Activated T-helper 17 cell treated with anti-CD3 and anti-CD28 coated beads, Interleukin-2, amount 50 U/mL, for 72 hours (primary cell): Measurements from ENCODE around the gene MKS1. TPM values are rescaled to one million over a fixed set of nuclear protein-coding genes. Genes with fewer than 3 reads are reported as not detected.
A peak's percentile ranks its signal among the peaks of the same experiment; 100 is the strongest.

ENCODE experiments used
- ATAC-seq: fragments of 150-1000 bp; cut with Tn5 transposase; replicated peaks from 2 replicates; pipeline ENCODE4 v1.10.0; 2021; ENCODE audit warnings: mild to moderate bottlenecking, moderate library complexity
- H3K27ac Mint-ChIP-seq: one replicate; pipeline ENCODE4 v1.8.0; 2022; ENCODE audit warnings: mixed read lengths
- H3K27me3 Mint-ChIP-seq: one replicate; pipeline ENCODE4 v1.8.0; 2022; ENCODE audit warnings: mixed read lengths
- H3K36me3 Mint-ChIP-seq: one replicate; pipeline ENCODE4 v1.8.0; 2022; ENCODE audit warnings: low read depth, mild to moderate bottlenecking, mixed read lengths
- H3K4me1 Mint-ChIP-seq: one replicate; pipeline ENCODE4 v1.8.0; 2022; ENCODE audit warnings: mixed read lengths
- H3K4me3 Mint-ChIP-seq: one replicate; pipeline ENCODE4 v1.8.0; 2022; ENCODE audit warnings: mild to moderate bottlenecking, mixed read lengths
- H3K9me3 Mint-ChIP-seq: one replicate; pipeline ENCODE4 v1.8.0; 2022; ENCODE audit warnings: mixed read lengths
- total RNA-seq, 2 donors: library from RNA; stranded (reverse); gene quantifications; one replicate each; pipeline ENCODE4 v1.2.3, GENCODE V29; 2022

Gene MKS1
- total RNA-seq, 2 donors from 2014 or later: 15.0 to 16.3 TPM

GRCh38 chr17:58181796-58182195 lies 37.3 kb downstream of the MKS1 start:
- no peaks in the 10 kb centered on the region for H3K4me1 Mint-ChIP-seq
- no peaks in the 10 kb centered on the region for H3K27me3 Mint-ChIP-seq
- no peaks in the 10 kb centered on the region for H3K9me3 Mint-ChIP-seq
- no peak overlapping the region for H3K27ac Mint-ChIP-seq
- ATAC-seq: no peak
- no peaks in the 10 kb centered on the region for H3K36me3 Mint-ChIP-seq
- H3K4me3 Mint-ChIP-seq: no peak overlapping the region

GRCh38 chr17:58176200-58176599 lies 42.9 kb downstream of the MKS1 start:
- H3K27ac Mint-ChIP-seq: no peak overlapping the region
- no peaks in the 10 kb centered on the region for H3K36me3 Mint-ChIP-seq
- peaks cover 13% of the 10 kb centered on the region for H3K4me1 Mint-ChIP-seq
- no peaks in the 10 kb centered on the region for H3K9me3 Mint-ChIP-seq
- H3K27me3 Mint-ChIP-seq: no peaks in the 10 kb centered on the region
- H3K4me3 Mint-ChIP-seq: no peak overlapping the region
- ATAC-seq: no peak

GRCh38 chr17:58174871-58175270 lies 44.2 kb downstream of the MKS1 start:
- Mint-ChIP-seq H3K36me3 (no peaks in the 10 kb centered on the region), H3K4me3 (no peak overlapping the region), H3K4me1 (peaks cover 22% of the 10 kb centered on the region), H3K9me3 (no peaks in the 10 kb centered on the region), H3K27me3 (no peaks in the 10 kb centered on the region), H3K27ac (no peak overlapping the region)
- no peak for ATAC-seq

GRCh38 chr17:58172369-58173071 lies 46.5 kb downstream of the MKS1 start:
- H3K27ac Mint-ChIP-seq: peak overlapping the region; percentile 82
- no peaks in the 10 kb centered on the region for H3K36me3 Mint-ChIP-seq
- no peaks in the 10 kb centered on the region for H3K27me3 Mint-ChIP-seq

GRCh38 chr17:58170622-58171021 lies 48.4 kb downstream of the MKS1 start:
- no peaks in the 10 kb centered on the region for H3K27me3 Mint-ChIP-seq
- no peaks in the 10 kb centered on the region for H3K36me3 Mint-ChIP-seq
- no peak for ATAC-seq
- H3K9me3 Mint-ChIP-seq: no peaks in the 10 kb centered on the region
- peaks cover 30% of the 10 kb centered on the region for H3K4me1 Mint-ChIP-seq
- H3K4me3 Mint-ChIP-seq: peak overlapping the region; percentile 60
- peak overlapping the region; percentile 68 for H3K27ac Mint-ChIP-seq

More at GRCh38 chr17:58172369-58173071, 46.5 kb downstream of the MKS1 start:
- peaks cover 30% of the 10 kb centered on the region for H3K4me1 Mint-ChIP-seq
- ATAC-seq: peak; percentile 94
- peak overlapping the region; percentile 53 for H3K4me3 Mint-ChIP-seq
- H3K9me3 Mint-ChIP-seq: no peaks in the 10 kb centered on the region

GRCh38 chr17:58166682-58167081 lies 52.4 kb downstream of the MKS1 start, which contains the start of gene OR4D2:
TSS of gene OR4D2 (plus strand) at chr17:58166982. CDS start at chr17:58169656, 2,674 bp downstream.
- Mint-ChIP-seq H3K9me3 (no peaks in the 10 kb centered on the region), H3K4me1 (peaks cover 18% of the 10 kb centered on the region), H3K4me3 (no peak within 1 kb of the TSS), H3K27ac (no peak within 1 kb of the TSS), H3K36me3 (no peaks in the 10 kb centered on the region), H3K27me3 (no peaks in the 10 kb centered on the region)
- no peak for ATAC-seq

GRCh38 chr17:58165981-58166380 lies 53.1 kb downstream of the MKS1 start:
- peaks cover 17% of the 10 kb centered on the region for H3K4me1 Mint-ChIP-seq
- no peak overlapping the region for H3K4me3 Mint-ChIP-seq
- H3K27ac Mint-ChIP-seq: no peak overlapping the region
- H3K9me3 Mint-ChIP-seq: no peaks in the 10 kb centered on the region
- no peaks in the 10 kb centered on the region for H3K36me3 Mint-ChIP-seq
- no peak for ATAC-seq
- H3K27me3 Mint-ChIP-seq: no peaks in the 10 kb centered on the region

GRCh38 chr17:58161566-58161965 lies 57.5 kb downstream of the MKS1 start:
- Mint-ChIP-seq H3K9me3 (peaks cover 4% of the 10 kb centered on the region), H3K4me3 (no peak overlapping the region), H3K27ac (no peak overlapping the region), H3K36me3 (no peaks in the 10 kb centered on the region), H3K4me1 (peaks cover 11% of the 10 kb centered on the region), H3K27me3 (no peaks in the 10 kb centered on the region)
- ATAC-seq: no peak

GRCh38 chr17:58158181-58158580 lies 60.9 kb downstream of the MKS1 start:
- H3K9me3 Mint-ChIP-seq: peaks cover 8% of the 10 kb centered on the region
- H3K27me3 Mint-ChIP-seq: no peaks in the 10 kb centered on the region
- no peak for ATAC-seq
- no peaks in the 10 kb centered on the region for H3K36me3 Mint-ChIP-seq
- peaks cover 29% of the 10 kb centered on the region for H3K4me1 Mint-ChIP-seq
- peak overlapping the region; percentile 93 for H3K4me3 Mint-ChIP-seq
- H3K27ac Mint-ChIP-seq: no peak overlapping the region

- H3K36me3 Mint-ChIP-seq: no peaks in the 10 kb centered on the region
- peaks cover 40% of the 10 kb centered on the region for H3K4me1 Mint-ChIP-seq
Measured at GRCh38 chr17:58156839-58157803, 61.9 kb downstream of the MKS1 start.

More at GRCh38 chr17:58156839-58157803, 61.9 kb downstream of the MKS1 start:
- Mint-ChIP-seq H3K9me3 (peaks cover 8% of the 10 kb centered on the region), H3K27me3 (no peaks in the 10 kb centered on the region), H3K4me3 (peak overlapping the region; percentile 93), H3K27ac (peak overlapping the region; percentile 92)
- ATAC-seq: peak; percentile 89

Other genes with a start within 250 kb of the MKS1 start
- 10 to 100 TPM; 21.4 to 29.6 TPM for gene VEZF1, start 231.0 kb downstream of the MKS1 start, total RNA-seq
- gene SRSF1, start 212.0 kb downstream of the MKS1 start, total RNA-seq: 100 to 1,000 TPM; 276 to 391 TPM
- gene DYNLL2, start 135.8 kb downstream of the MKS1 start, total RNA-seq: 10 to 100 TPM; 24.3 to 27.1 TPM
- gene OR4D1, start 70.9 kb downstream of the MKS1 start, total RNA-seq: under 1 TPM; 0.13 to 0.15 TPM
- gene OR4D2, start 52.3 kb downstream of the MKS1 start, total RNA-seq: not detected
- gene EPX, start 26.5 kb downstream of the MKS1 start, total RNA-seq: not detected
- gene LPO, start 19.3 kb upstream of the MKS1 start, total RNA-seq: under 1 TPM in 1 of 2 donors, not detected in 1; 0.16 TPM
- gene MPO, start 61.7 kb upstream of the MKS1 start, total RNA-seq: 1 to 10 TPM; 1.2 to 2.0 TPM
- gene TSPOAP1, start 109.5 kb upstream of the MKS1 start, total RNA-seq: 100 to 1,000 TPM in 1 of 2 donors, 10 to 100 TPM in 1; 97.2 to 107 TPM
- 100 to 1,000 TPM; 117 to 147 TPM for gene SUPT4H1, start 132.9 kb upstream of the MKS1 start, total RNA-seq
- under 1 TPM; 0.71 to 0.85 TPM for gene RNF43, start 198.3 kb upstream of the MKS1 start, total RNA-seq